Fibroblast of skin of abdomen (primary cell): Measurements from ENCODE around the gene RAB9A.

Experiments
- DNase-seq: peaks from one replicate; pipeline ENCODE4 v3.0.0-alpha.2; 2013

Gene RAB9A

DNA sequence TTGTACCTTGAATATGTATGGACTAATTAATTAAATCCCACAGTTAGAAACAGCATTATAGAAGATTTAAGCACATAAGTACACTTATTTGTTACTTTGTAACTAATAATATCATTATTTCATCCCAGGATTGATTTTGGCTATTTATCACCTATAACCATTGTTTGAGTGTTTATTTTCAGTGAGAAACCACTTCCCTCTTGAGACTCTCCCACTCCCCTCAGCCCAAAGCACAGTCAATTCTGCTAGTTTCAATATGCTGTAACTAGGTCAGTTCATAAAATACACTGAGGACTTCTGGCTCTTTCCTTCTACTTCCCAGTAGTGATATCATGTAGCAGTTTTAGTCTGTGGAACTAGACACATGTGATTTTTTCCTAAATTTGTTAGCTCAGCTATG lies 61.9 kb downstream of the RAB9A start:
- DNase-seq = no peak

DNA sequence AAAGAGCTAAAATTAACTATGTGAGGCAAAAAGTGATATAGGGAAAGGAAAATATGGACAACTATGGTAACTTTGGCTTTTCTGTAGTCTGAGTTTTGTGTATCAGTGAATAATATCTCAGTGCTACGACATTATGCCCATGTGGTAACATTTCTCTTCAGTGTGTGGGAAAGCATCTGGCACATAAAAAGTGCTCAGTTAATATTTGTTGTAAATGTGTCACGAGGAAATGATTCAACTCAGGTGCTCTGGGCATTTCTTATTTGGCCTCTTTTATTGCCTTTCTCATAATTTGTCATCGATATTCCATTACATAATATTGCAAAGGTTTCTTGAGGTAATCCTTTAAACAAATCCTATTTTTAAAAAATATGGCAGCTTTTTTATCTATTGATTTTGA lies 63.2 kb downstream of the RAB9A start:
- no peak for DNase-seq

DNA sequence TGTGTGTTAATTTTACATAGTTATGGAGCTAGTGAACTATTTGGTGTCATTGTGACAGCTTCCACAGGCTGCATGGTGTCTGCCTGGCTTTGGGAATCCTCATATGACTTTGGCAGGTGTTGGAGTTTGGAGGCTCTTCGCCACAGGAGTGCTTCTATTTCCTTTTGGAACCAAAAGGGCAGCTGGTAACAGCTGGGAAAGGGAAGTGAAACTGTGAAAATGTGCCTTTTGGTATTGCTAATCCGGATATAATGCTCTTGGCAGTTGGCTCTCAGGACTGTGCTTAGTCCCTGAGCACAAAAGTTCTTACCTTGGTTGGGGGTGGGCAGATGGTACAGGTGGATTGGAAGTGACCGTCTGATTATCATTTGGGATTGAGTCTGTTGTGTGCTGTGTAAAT lies 63.7 kb downstream of the RAB9A start:
- no peak for DNase-seq

DNA sequence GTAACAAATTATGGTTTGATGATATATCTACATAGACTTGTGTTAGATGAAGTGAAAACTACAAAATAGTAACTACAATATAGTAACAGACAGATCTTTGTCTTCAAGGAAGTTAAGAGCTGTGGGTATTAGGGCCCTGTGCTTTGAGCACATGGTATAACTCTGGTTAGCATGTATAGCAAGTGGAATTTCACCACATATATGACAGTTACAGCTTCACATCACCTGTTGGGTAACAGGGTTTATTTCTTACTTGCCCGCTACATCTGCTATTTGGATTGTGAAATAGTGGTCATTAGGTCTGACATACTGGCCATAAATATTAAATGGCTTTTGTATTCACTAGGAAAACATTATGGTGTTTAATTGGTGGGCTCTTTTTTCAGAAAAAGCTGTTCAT lies 65.8 kb downstream of the RAB9A start:
- no peak for DNase-seq

DNA sequence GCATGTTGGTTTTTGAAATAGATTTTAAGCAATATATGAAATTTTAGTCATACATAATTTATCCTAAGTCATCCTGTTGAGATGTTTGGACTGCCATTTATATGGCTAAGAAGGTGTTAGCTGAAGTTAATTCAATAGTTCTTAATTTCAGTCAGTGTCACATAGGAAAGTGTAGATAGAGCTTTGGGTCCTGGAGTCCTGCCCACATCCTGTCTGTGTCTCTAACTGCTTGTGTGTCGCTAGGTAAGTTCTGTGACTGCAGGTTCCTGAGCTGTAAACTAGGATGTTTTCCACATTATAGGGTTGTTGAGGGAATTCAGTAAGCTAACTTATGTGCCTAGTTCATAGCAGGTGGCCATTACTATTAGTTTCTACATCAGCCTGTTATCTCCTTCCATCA lies 66.3 kb downstream of the RAB9A start:
- DNase-seq = no peak

DNA sequence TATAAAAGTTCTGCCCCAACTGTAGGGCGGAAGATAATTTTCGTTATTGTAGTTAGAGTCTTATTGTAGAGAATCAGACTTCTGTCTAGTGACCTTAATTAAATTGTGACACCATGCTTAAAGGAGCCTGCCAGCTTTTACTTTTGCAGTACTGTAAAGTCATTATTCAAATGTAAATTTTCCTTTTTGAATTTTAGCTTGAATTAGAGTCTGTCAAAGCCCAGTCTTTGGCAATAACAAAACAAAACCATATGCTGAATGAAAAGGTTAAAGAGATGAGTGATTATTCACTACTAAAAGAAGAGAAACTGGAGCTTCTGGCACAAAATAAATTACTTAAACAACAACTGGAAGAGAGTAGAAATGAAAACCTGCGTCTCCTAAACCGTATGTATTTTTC lies 67.5 kb downstream of the RAB9A start:
- no peak for DNase-seq

DNA sequence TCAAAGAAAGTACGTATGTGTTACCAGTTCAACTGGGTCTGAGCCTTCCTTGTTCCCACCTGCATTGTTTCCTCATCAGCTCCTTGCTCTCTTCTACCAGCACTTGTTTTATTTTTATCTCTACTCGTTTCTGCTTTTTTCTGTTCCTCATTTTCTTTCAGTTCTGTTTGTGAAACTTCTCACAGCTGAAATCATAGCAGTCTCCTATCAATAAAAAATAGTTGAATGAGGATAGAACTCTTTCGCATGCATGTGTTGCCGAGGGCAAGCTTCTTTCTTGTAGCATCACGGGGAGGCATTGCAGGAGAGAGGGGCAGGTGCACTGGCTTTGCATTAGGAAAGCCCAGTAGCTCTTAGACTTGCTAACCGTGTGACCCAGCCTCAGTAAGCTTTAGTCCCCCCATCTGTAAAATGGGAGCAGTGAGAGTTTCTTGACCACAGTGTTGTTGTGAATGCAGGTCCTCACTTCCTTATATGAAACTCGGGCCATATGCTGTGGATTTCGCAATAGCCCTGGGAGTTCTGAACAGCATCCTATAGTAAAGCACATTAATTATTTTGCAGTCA lies 70.3 kb downstream of the RAB9A start:
- no peak for DNase-seq
